Type B pancreatic cell (in vitro differentiated cells): Measurements from ENCODE around the gene RSPH9. TPM values are rescaled to one million over a fixed set of nuclear protein-coding genes. Genes with fewer than 3 reads are reported as not detected.
A peak's percentile ranks its signal among the peaks of the same experiment; 100 is the strongest.

ENCODE experiments used
- DNase-seq: peaks from one replicate; pipeline ENCODE4 v3.0.0; 2021; ENCODE audit warnings: mixed read lengths; ENCODE audit not compliant: unreplicated experiment; ENCODE audit errors: extremely low spot score
- H3K27ac Mint-ChIP-seq: 2 replicates; pipeline ENCODE4 v1.8.0; 2021; ENCODE audit warnings: mild to moderate bottlenecking, mixed read lengths
- H3K27me3 Mint-ChIP-seq: 2 replicates; pipeline ENCODE4 v1.8.0; 2021; ENCODE audit warnings: mixed read lengths
- H3K36me3 Mint-ChIP-seq: 2 replicates; pipeline ENCODE4 v1.8.0; 2021; ENCODE audit warnings: mixed read lengths
- H3K4me1 Mint-ChIP-seq: one replicate; pipeline ENCODE4 v1.8.0; 2021; ENCODE audit warnings: mixed read lengths; ENCODE audit not compliant: unreplicated experiment
- H3K4me3 Mint-ChIP-seq: 2 replicates; pipeline ENCODE4 v1.8.0; 2021; ENCODE audit warnings: mild to moderate bottlenecking, mixed read lengths
- H3K9me3 Mint-ChIP-seq: 2 replicates; pipeline ENCODE4 v1.8.0; 2021; ENCODE audit warnings: mixed read lengths
- CTCF ChIP-seq: fragments of 200-600 bp; sonication (generic); conservative IDR thresholded peaks from 2 replicates; pipeline ENCODE4 v1.5.0; 2021; ENCODE audit warnings: antibody characterized with exemption, mild to moderate bottlenecking
- total RNA-seq: library from RNA; stranded (reverse); gene quantifications from 2 replicates; pipeline ENCODE4 v1.2.1, GENCODE V29; 2021; ENCODE audit warnings: low replicate concordance

The RSPH9 gene
- total RNA-seq, 1 donor from 2014 or later = 0.53 TPM

GRCh38 chr6:43708860-43709653, 64.2 kb downstream of the RSPH9 start:
- Mint-ChIP-seq H3K9me3 (no peaks in the 10 kb centered on the region), H3K36me3 (no peaks in the 10 kb centered on the region), H3K27me3 (peaks cover 10% of the 10 kb centered on the region), H3K27ac (peak overlapping the region; percentile 66), H3K4me1 (peaks cover 60% of the 10 kb centered on the region), H3K4me3 (no peak overlapping the region)
- no peak for DNase-seq
- no peak for TF ChIP-seq CTCF

- Mint-ChIP-seq H3K27ac (no peak overlapping the region), H3K4me1 (peaks cover 63% of the 10 kb centered on the region), H3K4me3 (peak overlapping the region; percentile 16), H3K9me3 (no peaks in the 10 kb centered on the region), H3K36me3 (no peaks in the 10 kb centered on the region), H3K27me3 (peaks cover 10% of the 10 kb centered on the region)
- no peak for TF ChIP-seq CTCF
- DNase-seq = no peak
These were observed 64.9 kb downstream of the RSPH9 start for GRCh38 chr6:43709654-43710303.

GRCh38 chr6:43710576-43710975, 65.7 kb downstream of the RSPH9 start:
- H3K4me1 Mint-ChIP-seq = peaks cover 57% of the 10 kb centered on the region
- H3K9me3 Mint-ChIP-seq = no peaks in the 10 kb centered on the region
- DNase-seq = no peak
- H3K27me3 Mint-ChIP-seq = peaks cover 10% of the 10 kb centered on the region
- H3K27ac Mint-ChIP-seq = no peak overlapping the region
- H3K36me3 Mint-ChIP-seq = no peaks in the 10 kb centered on the region
- no peak for TF ChIP-seq CTCF
- no peak overlapping the region for H3K4me3 Mint-ChIP-seq

GRCh38 chr6:43712579-43712978, 67.7 kb downstream of the RSPH9 start:
- Mint-ChIP-seq H3K4me3 (no peak overlapping the region), H3K4me1 (peaks cover 46% of the 10 kb centered on the region), H3K27me3 (peaks cover 10% of the 10 kb centered on the region), H3K9me3 (no peaks in the 10 kb centered on the region), H3K36me3 (no peaks in the 10 kb centered on the region), H3K27ac (no peak overlapping the region)
- no peak for TF ChIP-seq CTCF
- DNase-seq = no peak

- peaks cover 48% of the 10 kb centered on the region for H3K4me1 Mint-ChIP-seq
- H3K36me3 Mint-ChIP-seq = no peaks in the 10 kb centered on the region
- H3K27ac Mint-ChIP-seq = peak overlapping the region; percentile 41
- no peaks in the 10 kb centered on the region for H3K9me3 Mint-ChIP-seq
- no peak overlapping the region for H3K4me3 Mint-ChIP-seq
- no peak for TF ChIP-seq CTCF
- DNase-seq = no peak
- H3K27me3 Mint-ChIP-seq = peaks cover 10% of the 10 kb centered on the region
These were observed 68.9 kb downstream of the RSPH9 start for GRCh38 chr6:43713643-43714310.
